Lung (tissue), 12 donors: Measurements from ENCODE around the gene TDRD12. TPM values are rescaled to one million over a fixed set of nuclear protein-coding genes. Genes with fewer than 3 reads are reported as not detected.

ENCODE experiments used
- ATAC-seq: fragments of 200-7000 bp; cut with Tn5 transposase; one replicate; pipeline ENCODE4 v1.9.1; 2020; ENCODE audit warnings: moderate number of reproducible peaks; ENCODE audit not compliant: insufficient read depth, low FRiP score
- DNase-seq, 3 donors: peaks; one replicate each; pipeline ENCODE4 v3.0.0-alpha.2; 2013 to 2017
- H3K27ac ChIP-seq, 2 donors: one replicate each; pipeline ENCODE4 v1.5.1; 2013; ENCODE audit warnings: mild to moderate bottlenecking in 2 of 2, moderate library complexity in 2 of 2, control low read depth in 1 of 2, inconsistent platforms in 1 of 2, low read depth in 1 of 2, low read length in 1 of 2
- H3K27me3 ChIP-seq, 3 donors: one replicate each; pipeline ENCODE4 v1.5.1; 2013; ENCODE audit warnings: low read length in 2 of 3; ENCODE audit not compliant: control insufficient read depth in 3 of 3, insufficient read depth in 3 of 3
- H3K36me3 ChIP-seq, 4 donors: one replicate each; pipeline ENCODE4 v1.5.1; 2013; ENCODE audit warnings: low read length in 4 of 4, mild to moderate bottlenecking in 1 of 4, moderate library complexity in 1 of 4; ENCODE audit not compliant: control insufficient read depth in 4 of 4, insufficient read depth in 4 of 4
- H3K4me1 ChIP-seq, 5 donors: one replicate each; pipeline ENCODE4 v1.5.1; 2013; ENCODE audit warnings: low read length in 5 of 5, mild to moderate bottlenecking in 2 of 5, moderate library complexity in 1 of 5; ENCODE audit not compliant: control insufficient read depth in 5 of 5, insufficient read depth in 5 of 5
- H3K4me3 ChIP-seq: one replicate; pipeline ENCODE4 v1.5.1; 2013; ENCODE audit warnings: mild to moderate bottlenecking, control low read depth, moderate library complexity
- H3K9ac ChIP-seq, 2 donors: one replicate each; pipeline ENCODE4 v1.5.1; 2013; ENCODE audit warnings: low read length in 2 of 2, control low read depth in 1 of 2; ENCODE audit not compliant: insufficient read depth in 1 of 2
- H3K9me3 ChIP-seq, 4 donors: one replicate each; pipeline ENCODE4 v1.5.1; 2013; ENCODE audit warnings: low read length in 3 of 4, mild to moderate bottlenecking in 1 of 4, moderate library complexity in 1 of 4; ENCODE audit not compliant: control insufficient read depth in 4 of 4, insufficient read depth in 3 of 4
- CTCF ChIP-seq: IDR thresholded peaks from 2 replicates; pipeline ENCODE4 v1.5.1; 2012; ENCODE audit warnings: mild to moderate bottlenecking; ENCODE audit errors: control extremely low read depth, extremely low read depth
- WGBS, 2 donors: extraction: QIAGEN DNeasy Blood & Tissue Kit; methylation state at CpG; one replicate each; pipeline ENCODE4 v1.1.7; 2013; 5-methylcytosine and 5-hydroxymethylcytosine counted together
- polyA plus RNA-seq, 2 donors: library from polyadenylated mRNA; stranded (reverse); fragments of 200-250 nt; gene quantifications; one replicate each; pipeline ENCODE4 v1.2.1, GENCODE V29; 2013
- total RNA-seq, 2 donors: library from RNA; depleted of rRNA in 1 of 2; stranded (reverse); fragments of >200 nt in 1 of 2; gene quantifications; one replicate each; pipeline ENCODE4 v1.2.1, GENCODE V29; 2014 to 2021
- donor health status: control.
- donor health status: control.
- donor health status: Bipolar disorder and iron deficiency.
- donor health status: healthy.
- donor health status: DM: yes; HTN: yes; CAD: no.

The TDRD12 gene
- total and polyA plus RNA-seq, 4 donors, result 0.08 to 0.14 (median 0.10) TPM

- ATAC-seq (no peak), DNase-seq (no peak)
- Histone ChIP-seq H3K4me1 (no peaks in the 10 kb centered on the region), H3K36me3 (no peaks in the 10 kb centered on the region), H3K27ac (no peak overlapping the region), H3K9me3 (no peaks in the 10 kb centered on the region), H3K9ac (no peak overlapping the region), H3K4me3 (no peak overlapping the region), H3K27me3 (peaks cover 0 to 4% (median 0%) of the 10 kb centered on the region in 3 donors)
- no peak for TF ChIP-seq CTCF
- WGBS, 2 donors, result 88 to 92% methylated on average over 4 of the region's 4 CpGs
Observed at GRCh38 chr19:32828139-32828538, 108.6 kb downstream of the TDRD12 start.

GRCh38 chr19:32828643-32829344, 109.2 kb downstream of the TDRD12 start:
- Histone ChIP-seq H3K4me3 (no peak overlapping the region), H3K4me1 (no peaks in the 10 kb centered on the region), H3K9ac (no peak overlapping the region), H3K27ac (no peak overlapping the region), H3K27me3 (peaks cover 0 to 2% (median 0%) of the 10 kb centered on the region in 3 donors), H3K36me3 (no peaks in the 10 kb centered on the region), H3K9me3 (no peaks in the 10 kb centered on the region)
- no peak for ATAC-seq
- no peak for TF ChIP-seq CTCF
- DNase-seq, result no peak
- WGBS, 2 donors, result 89 to 90% methylated on average over 15 of the region's 15 CpGs

- H3K9me3 ChIP-seq, result no peaks in the 10 kb centered on the region
- no peaks in the 10 kb centered on the region for H3K27me3 ChIP-seq
- no peak overlapping the region for H3K9ac ChIP-seq
- no peak overlapping the region for H3K4me3 ChIP-seq
- no peak for TF ChIP-seq CTCF
- no peak for DNase-seq
- no peaks in the 10 kb centered on the region for H3K4me1 ChIP-seq
- H3K27ac ChIP-seq, result no peak overlapping the region
- H3K36me3 ChIP-seq, result no peaks in the 10 kb centered on the region
- ATAC-seq, result no peak
- 92 to 93% methylated on average over 10 of the region's 10 CpGs for WGBS, 2 donors
Observed at GRCh38 chr19:32829345-32829896, 109.9 kb downstream of the TDRD12 start.
